GM12892 (cell line): ENCODE data around the gene ZFYVE27.

Source experiments
- POLR2A ChIP-seq: IDR thresholded peaks from 2 replicates; pipeline ENCODE4 v1.6.1; 2011; ENCODE audit warnings: low read depth, low read length, control low read depth
- POLR2AphosphoS5 ChIP-seq: IDR thresholded peaks from 2 replicates; pipeline ENCODE4 v1.6.1; 2011; ENCODE audit warnings: low read depth, low read length, control low read depth

GRCh38 chr10:97752956-97753355, 16.0 kb downstream of the ZFYVE27 start:
- TF ChIP-seq POLR2A, result no peak
- TF ChIP-seq POLR2AphosphoS5, result no peak
